ENCODE results near the gene UBE3A.
"Not testable (repeated sequence)": the region's sequence is repeated elsewhere in the genome, so short reads cannot be mapped to it uniquely, and the experiment has no call there.

The UBE3A gene

DNA sequence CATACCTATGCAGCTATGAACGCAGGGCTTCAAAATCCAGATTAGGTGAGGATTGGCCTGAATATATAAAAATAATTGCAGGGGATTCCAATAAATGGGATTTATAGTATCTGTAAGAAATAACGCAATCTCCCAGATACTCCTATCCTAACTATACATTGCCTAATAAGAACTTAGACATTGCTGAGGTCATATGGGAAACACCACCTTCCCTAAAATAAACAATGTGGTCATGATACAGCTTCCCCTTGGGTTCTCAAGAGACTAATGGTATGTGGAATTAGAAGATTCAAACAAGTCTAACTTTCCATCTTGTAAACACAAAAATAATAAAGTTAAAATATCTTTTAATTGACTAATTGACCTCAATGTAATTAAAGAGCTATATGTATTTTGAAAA is 28.2 kb downstream of the UBE3A start:
- TF ChIP-seq POLR2A (IDR thresholded peaks at IDR 0.05; ENCODE audit: low read depth, low read length) (no peak), POU2F2 (IDR thresholded peaks at IDR 0.05; ENCODE audit: low read depth, low read length) (no peak), POLR2AphosphoS5 (IDR thresholded peaks at IDR 0.05; ENCODE audit: low read depth, low read length) (no peak), SPI1 (IDR thresholded peaks at IDR 0.05; ENCODE audit: low read depth, low read length) (no peak), TAF1 (IDR thresholded peaks at IDR 0.05; ENCODE audit: low read depth, low read length) (no peak), PAX5 (IDR thresholded peaks at IDR 0.05; ENCODE audit: insufficient read depth, low read length, severe bottlenecking) (no peak)

DNA sequence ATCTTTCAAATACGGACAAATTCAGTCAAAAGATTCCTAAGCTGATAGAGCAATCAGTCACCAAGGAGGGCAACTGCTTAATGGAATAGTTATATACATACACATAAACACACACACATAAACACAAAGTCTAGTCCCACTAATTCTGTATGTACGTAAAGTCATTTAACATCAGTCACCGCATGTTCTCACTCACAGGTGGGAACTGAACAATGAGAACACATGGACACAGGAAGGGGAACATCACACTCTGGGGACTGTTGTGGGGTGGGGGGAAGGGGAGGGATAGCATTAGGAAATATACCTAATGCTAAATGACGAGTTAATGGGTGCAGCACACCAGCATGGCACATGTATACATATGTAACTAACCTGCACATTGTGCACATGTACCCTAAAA is 29.1 kb downstream of the UBE3A start:
- not testable (repeated sequence) for FAIRE-seq; DNase-seq (ENCODE audit: insufficient read length, low spot score)

More for the DNA sequence above, 28.2 kb downstream of the UBE3A start:
- FAIRE-seq = no peak
- DNase-seq (ENCODE audit: insufficient read length, low spot score) = no peak

DNA sequence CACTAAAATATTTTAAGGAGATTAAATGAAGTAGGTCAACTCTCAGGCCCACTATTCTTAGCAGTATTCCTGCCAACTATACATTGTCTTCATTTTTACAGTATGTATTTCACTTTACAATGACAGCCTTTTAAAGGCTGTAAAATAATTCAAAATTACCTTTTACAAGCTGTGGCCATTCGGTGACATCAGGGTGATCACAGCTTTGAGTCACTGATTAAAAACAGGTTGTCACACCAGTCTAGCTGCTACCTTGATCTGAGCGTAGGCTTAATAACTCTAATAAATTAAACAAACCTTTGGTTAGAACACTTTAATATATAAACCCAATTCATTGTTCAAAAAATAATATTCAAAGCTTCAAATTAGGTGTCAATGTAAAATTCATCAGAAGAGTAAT is 29.9 kb downstream of the UBE3A start:
- DNase-seq (ENCODE audit: insufficient read length, low spot score) (no peak), FAIRE-seq (no peak)
- TF ChIP-seq POLR2A (IDR thresholded peaks at IDR 0.05; ENCODE audit: low read depth, low read length) = no peak
- TF ChIP-seq TAF1 (IDR thresholded peaks at IDR 0.05; ENCODE audit: low read depth, low read length) = no peak
- no peak for TF ChIP-seq SPI1 (IDR thresholded peaks at IDR 0.05; ENCODE audit: low read depth, low read length)
- TF ChIP-seq POLR2AphosphoS5 (IDR thresholded peaks at IDR 0.05; ENCODE audit: low read depth, low read length) = no peak
- TF ChIP-seq POU2F2 (IDR thresholded peaks at IDR 0.05; ENCODE audit: low read depth, low read length) = no peak
- TF ChIP-seq PAX5 (IDR thresholded peaks at IDR 0.05; ENCODE audit: insufficient read depth, low read length, severe bottlenecking) = no peak

DNA sequence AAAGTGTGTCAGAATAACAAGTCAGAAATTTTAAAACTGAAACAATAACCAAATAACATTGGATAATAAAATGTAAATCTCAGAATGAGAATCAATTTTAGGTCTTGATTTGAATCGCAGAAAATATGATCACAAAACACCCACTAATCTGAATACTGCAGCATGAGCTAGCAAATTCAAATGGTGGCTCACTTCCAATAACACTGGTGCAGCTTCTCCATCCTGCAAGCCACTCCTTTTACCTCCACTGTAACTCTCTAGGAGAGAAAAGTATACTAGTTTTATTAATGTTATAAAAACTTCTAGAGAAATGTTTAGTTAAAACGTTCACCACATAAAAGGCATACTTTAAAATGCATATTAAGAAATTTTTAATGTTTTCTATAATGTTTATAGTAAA is 30.4 kb downstream of the UBE3A start:
- DNase-seq (ENCODE audit: insufficient read length, low spot score) (no peak), FAIRE-seq (no peak)
- no peak for TF ChIP-seq PAX5 (IDR thresholded peaks at IDR 0.05; ENCODE audit: insufficient read depth, low read length, severe bottlenecking)
- no peak for TF ChIP-seq SPI1 (IDR thresholded peaks at IDR 0.05; ENCODE audit: low read depth, low read length)
- TF ChIP-seq POLR2AphosphoS5 (IDR thresholded peaks at IDR 0.05; ENCODE audit: low read depth, low read length) = no peak
- no peak for TF ChIP-seq POU2F2 (IDR thresholded peaks at IDR 0.05; ENCODE audit: low read depth, low read length)
- TF ChIP-seq POLR2A (IDR thresholded peaks at IDR 0.05; ENCODE audit: low read depth, low read length) = no peak
- TF ChIP-seq TAF1 (IDR thresholded peaks at IDR 0.05; ENCODE audit: low read depth, low read length) = no peak

DNA sequence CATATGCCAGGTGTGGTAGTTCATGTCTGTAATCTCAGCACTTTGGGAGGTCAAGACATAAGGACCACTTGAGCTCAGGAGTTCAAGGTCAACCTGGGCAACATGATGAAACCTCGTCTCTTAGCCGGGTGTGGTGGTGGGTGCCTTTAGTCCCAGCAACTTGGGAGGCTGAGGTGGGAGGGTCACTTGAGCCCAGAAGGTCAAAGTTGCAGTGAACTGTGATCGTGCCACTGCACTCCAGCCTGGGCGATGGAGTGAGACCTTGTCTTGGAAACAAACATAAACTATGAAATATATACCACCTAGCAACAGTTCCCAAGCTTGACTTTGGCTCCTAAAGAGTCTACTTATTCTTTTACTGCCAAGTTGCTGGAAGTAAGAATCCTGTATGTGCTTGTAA is 30.9 kb downstream of the UBE3A start:
- DNase-seq (ENCODE audit: insufficient read length, low spot score) (no peak), FAIRE-seq (no peak)
- TF ChIP-seq POLR2AphosphoS5 (IDR thresholded peaks at IDR 0.05; ENCODE audit: low read depth, low read length) (no peak), POLR2A (IDR thresholded peaks at IDR 0.05; ENCODE audit: low read depth, low read length) (no peak), PAX5 (IDR thresholded peaks at IDR 0.05; ENCODE audit: insufficient read depth, low read length, severe bottlenecking) (no peak), POU2F2 (IDR thresholded peaks at IDR 0.05; ENCODE audit: low read depth, low read length) (no peak), SPI1 (IDR thresholded peaks at IDR 0.05; ENCODE audit: low read depth, low read length) (no peak), TAF1 (IDR thresholded peaks at IDR 0.05; ENCODE audit: low read depth, low read length) (no peak)

DNA sequence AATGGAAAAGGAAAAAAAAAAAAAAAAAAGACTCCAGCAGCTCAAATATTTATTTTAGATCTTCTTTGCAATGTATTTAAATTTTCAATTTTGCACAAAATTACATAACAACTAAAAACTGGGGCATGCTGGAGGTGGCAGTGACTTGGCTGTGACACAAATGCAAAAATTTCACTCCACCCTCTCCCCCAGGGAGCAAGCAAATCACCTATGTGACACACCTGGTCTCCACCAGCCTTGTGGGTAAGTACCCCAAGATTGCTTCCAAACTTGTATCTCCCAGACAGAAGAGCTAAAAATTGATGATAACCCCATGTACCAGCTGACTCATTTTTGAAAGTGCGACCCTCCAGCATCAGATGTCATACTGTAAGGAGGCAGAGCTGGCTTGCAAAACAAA is 32.0 kb downstream of the UBE3A start:
- TF ChIP-seq POLR2A (IDR thresholded peaks at IDR 0.05; ENCODE audit: low read depth, low read length) (no peak), SPI1 (IDR thresholded peaks at IDR 0.05; ENCODE audit: low read depth, low read length) (no peak), TAF1 (IDR thresholded peaks at IDR 0.05; ENCODE audit: low read depth, low read length) (no peak), POU2F2 (IDR thresholded peaks at IDR 0.05; ENCODE audit: low read depth, low read length) (no peak), POLR2AphosphoS5 (IDR thresholded peaks at IDR 0.05; ENCODE audit: low read depth, low read length) (no peak), PAX5 (IDR thresholded peaks at IDR 0.05; ENCODE audit: insufficient read depth, low read length, severe bottlenecking) (no peak)
- DNase-seq (ENCODE audit: insufficient read length, low spot score) = no peak
- FAIRE-seq = no peak

DNA sequence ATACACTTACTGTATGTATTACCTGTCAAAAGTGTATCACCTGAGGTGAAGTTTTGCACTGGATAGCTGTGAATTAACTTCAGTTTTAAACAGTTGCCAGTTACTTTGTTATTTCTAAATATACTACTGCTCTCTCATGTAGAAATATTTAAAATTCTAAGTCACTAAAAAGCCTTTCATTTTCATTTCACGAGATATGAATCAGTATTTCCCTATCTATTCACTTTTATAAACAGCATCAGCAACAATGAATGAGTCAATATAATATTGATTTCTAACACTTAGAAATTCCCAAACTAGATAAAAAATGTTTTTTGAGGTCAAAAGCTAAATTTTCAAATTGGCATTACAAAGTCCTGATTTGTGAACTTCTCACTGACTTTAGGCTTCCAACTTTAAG is 32.6 kb downstream of the UBE3A start:
- DNase-seq (ENCODE audit: insufficient read length, low spot score) (no peak), FAIRE-seq (no peak)
- TF ChIP-seq PAX5 (IDR thresholded peaks at IDR 0.05; ENCODE audit: insufficient read depth, low read length, severe bottlenecking) (no peak), SPI1 (IDR thresholded peaks at IDR 0.05; ENCODE audit: low read depth, low read length) (no peak), POLR2AphosphoS5 (IDR thresholded peaks at IDR 0.05; ENCODE audit: low read depth, low read length) (no peak), POU2F2 (IDR thresholded peaks at IDR 0.05; ENCODE audit: low read depth, low read length) (no peak), TAF1 (IDR thresholded peaks at IDR 0.05; ENCODE audit: low read depth, low read length) (no peak), POLR2A (IDR thresholded peaks at IDR 0.05; ENCODE audit: low read depth, low read length) (no peak)

DNA sequence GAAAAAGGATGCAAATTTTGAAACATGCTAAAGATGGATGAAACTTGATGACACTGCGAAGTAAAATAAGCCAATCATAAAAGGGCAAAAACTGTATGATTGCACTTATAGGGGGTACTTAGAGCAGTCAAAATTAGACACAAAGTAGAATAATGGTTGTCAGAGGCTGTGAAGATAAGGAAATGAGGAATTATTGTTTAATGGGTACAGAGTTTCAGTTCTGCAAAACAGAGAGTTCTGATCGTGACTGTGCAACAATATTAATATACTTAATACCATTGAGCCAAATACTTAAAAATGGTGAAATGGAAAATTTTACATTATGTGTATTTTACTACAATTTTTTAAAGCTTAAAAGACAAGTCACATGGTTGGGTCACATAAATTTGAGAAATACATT is 35.1 kb downstream of the UBE3A start:
- FAIRE-seq (no peak), DNase-seq (ENCODE audit: insufficient read length, low spot score) (no peak)
- no peak for TF ChIP-seq POLR2A (IDR thresholded peaks at IDR 0.05; ENCODE audit: low read depth, low read length)
- TF ChIP-seq PAX5 (IDR thresholded peaks at IDR 0.05; ENCODE audit: insufficient read depth, low read length, severe bottlenecking) = no peak
- no peak for TF ChIP-seq TAF1 (IDR thresholded peaks at IDR 0.05; ENCODE audit: low read depth, low read length)
- TF ChIP-seq POU2F2 (IDR thresholded peaks at IDR 0.05; ENCODE audit: low read depth, low read length) = no peak
- peak; percentile 85 for TF ChIP-seq SPI1 (IDR thresholded peaks at IDR 0.05; ENCODE audit: low read depth, low read length)
- no peak for TF ChIP-seq POLR2AphosphoS5 (IDR thresholded peaks at IDR 0.05; ENCODE audit: low read depth, low read length)

DNA sequence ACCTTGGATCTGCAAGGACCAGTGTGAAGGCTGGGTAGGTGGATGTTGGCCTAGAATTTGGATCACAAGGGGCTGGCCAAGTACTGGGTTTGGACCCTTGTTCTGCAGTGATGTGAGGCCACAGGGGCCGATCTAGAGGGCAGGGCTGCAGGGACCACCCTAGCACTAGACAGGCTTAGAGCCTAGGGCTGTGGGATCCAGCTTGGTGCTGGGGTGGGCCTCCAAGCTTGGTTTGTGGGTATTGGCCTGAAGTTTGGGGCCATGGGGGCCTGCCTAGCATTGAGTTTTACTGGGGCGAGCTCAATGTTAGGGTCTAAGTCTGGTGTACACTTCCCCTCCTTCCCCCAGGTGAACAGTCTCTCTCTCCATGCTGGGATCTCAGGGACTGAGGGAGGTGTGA is 36.5 kb downstream of the UBE3A start:
- TF ChIP-seq PAX5 (IDR thresholded peaks at IDR 0.05; ENCODE audit: insufficient read depth, low read length, severe bottlenecking) = no peak
- no peak for TF ChIP-seq POU2F2 (IDR thresholded peaks at IDR 0.05; ENCODE audit: low read depth, low read length)
- DNase-seq (ENCODE audit: insufficient read length, low spot score) = no peak
- FAIRE-seq = no peak

DNA sequence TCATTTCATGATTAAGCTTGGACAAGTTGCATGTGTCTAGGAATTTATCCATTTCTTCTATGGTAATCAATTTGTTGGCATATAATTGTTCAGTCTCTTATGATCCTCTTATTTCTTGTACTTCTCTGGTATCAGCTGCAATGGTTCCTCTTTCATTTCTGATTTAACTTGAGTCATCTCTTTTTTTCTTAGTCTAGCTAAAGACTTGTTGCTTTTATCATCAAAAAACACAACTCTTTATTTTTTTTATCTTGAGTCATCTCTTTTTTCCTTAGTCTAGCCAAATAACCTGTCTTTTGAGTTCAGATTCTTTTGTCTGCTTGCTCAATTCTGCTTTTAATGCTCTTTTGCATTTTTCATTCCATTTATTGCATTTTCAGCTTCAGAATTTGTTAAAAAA is 37.3 kb downstream of the UBE3A start:
- DNase-seq (ENCODE audit: insufficient read length, low spot score) (no peak), FAIRE-seq (no peak)
- TF ChIP-seq POLR2A (IDR thresholded peaks at IDR 0.05; ENCODE audit: low read depth, low read length) (no peak), POU2F2 (IDR thresholded peaks at IDR 0.05; ENCODE audit: low read depth, low read length) (no peak), SPI1 (IDR thresholded peaks at IDR 0.05; ENCODE audit: low read depth, low read length) (no peak)

DNA sequence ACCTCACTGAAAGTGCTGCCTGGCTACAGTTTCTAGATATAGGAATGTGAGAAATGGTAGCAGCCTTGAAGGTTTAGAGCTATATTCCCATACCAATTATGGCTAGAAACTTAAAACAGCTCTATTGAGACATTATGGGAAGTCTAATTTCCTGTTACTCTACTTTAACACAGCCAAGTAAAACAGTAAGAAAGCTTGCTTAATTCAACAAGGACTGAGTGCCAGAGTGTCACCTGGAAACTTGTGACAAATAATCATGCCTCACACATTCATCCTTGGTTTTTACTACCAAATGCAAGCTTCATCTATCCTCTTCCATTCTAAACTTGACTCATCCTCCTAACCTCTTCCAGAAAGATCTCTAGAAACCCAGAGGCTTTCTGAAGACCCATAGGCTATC is 41.7 kb downstream of the UBE3A start:
- no peak for DNase-seq (ENCODE audit: insufficient read length, low spot score)
- no peak for FAIRE-seq
- TF ChIP-seq TAF1 (IDR thresholded peaks at IDR 0.05; ENCODE audit: low read depth, low read length) (no peak), POLR2A (IDR thresholded peaks at IDR 0.05; ENCODE audit: low read depth, low read length) (no peak; the same call in 1 of the 2 replicates), POU2F2 (IDR thresholded peaks at IDR 0.05; ENCODE audit: low read depth, low read length) (no peak), SPI1 (IDR thresholded peaks at IDR 0.05; ENCODE audit: low read depth, low read length) (no peak), PAX5 (IDR thresholded peaks at IDR 0.05; ENCODE audit: insufficient read depth, low read length, severe bottlenecking) (no peak), POLR2AphosphoS5 (IDR thresholded peaks at IDR 0.05; ENCODE audit: low read depth, low read length) (no peak)
